H1 (cell line): ENCODE results near the gene TFCP2. TPM values are rescaled to one million over a fixed set of nuclear protein-coding genes. Genes with fewer than 3 reads are reported as not detected.

Source experiments
- BACH1 ChIP-seq: IDR thresholded peaks from 2 replicates; pipeline ENCODE4 v1.6.1; 2012; ENCODE audit warnings: low read length, improper control_type of control experiment
- CBX8 ChIP-seq: fragments of 300-800, 300-1000 bp; sonication (generic); IDR thresholded peaks from 2 replicates; pipeline ENCODE4 v1.7.1; 2016; ENCODE audit warnings: low read depth, low read length, borderline replicate concordance
- EP300 ChIP-seq, 2 experiments: IDR thresholded peaks; 1 replicate in 1 of 2; 2 replicates in 1 of 2; pipeline ENCODE4 v1.6.1; 2011 to 2012; ENCODE audit warnings: low read depth in 2 of 2, low read length in 2 of 2, mild to moderate bottlenecking in 2 of 2, borderline replicate concordance in 1 of 2, inconsistent platforms in 1 of 2, moderate library complexity in 1 of 2
- GABPA ChIP-seq: IDR thresholded peaks from 2 replicates; pipeline ENCODE4 v1.6.1; 2011; ENCODE audit warnings: mild to moderate bottlenecking, low read length, moderate library complexity, borderline replicate concordance; ENCODE audit not compliant: insufficient read depth
- RAD21 ChIP-seq, 2 experiments: IDR thresholded peaks in 1 of 2; conservative IDR thresholded peaks in 1 of 2; 2 replicates each; pipeline ENCODE4 v1.6.1; 2011; ENCODE audit warnings: low read depth in 2 of 2, low read length in 2 of 2, improper control_type of control experiment in 1 of 2, inconsistent platforms in 1 of 2, mild to moderate bottlenecking in 1 of 2, moderate library complexity in 1 of 2
- RNF2 ChIP-seq: fragments of 200-900, 300-1000 bp; sonication (generic); IDR thresholded peaks from 2 replicates; pipeline ENCODE4 v1.7.1; 2016; ENCODE audit warnings: borderline replicate concordance, low read depth, mild to moderate bottlenecking, antibody characterized with exemption, low read length; ENCODE audit not compliant: poor library complexity, severe bottlenecking; ENCODE audit errors: missing control alignments
- SIN3A ChIP-seq, 2 experiments: IDR thresholded peaks in 1 of 2; conservative IDR thresholded peaks in 1 of 2; 2 replicates each; pipeline ENCODE4 v1.6.1; 2011 to 2012; ENCODE audit warnings: low read length in 2 of 2, improper control_type of control experiment in 1 of 2, low read depth in 1 of 2, mild to moderate bottlenecking in 1 of 2
- TBP ChIP-seq: IDR thresholded peaks from 2 replicates; pipeline ENCODE4 v1.6.1; 2011; ENCODE audit warnings: low read depth, low read length, improper control_type of control experiment
- polyA plus RNA-seq, 7 experiments: library from polyadenylated mRNA; depleted of rRNA in 3 of 7; stranded (reverse) in 5 of 7; unstranded in 2 of 7; fragments of >200 nt in 5 of 7; fragments of 200-250 nt in 2 of 7; gene quantifications; 1 replicate in 5 of 7; 2 replicates in 1 of 7; 4 replicates in 1 of 7; pipeline versions ENCODE4 v1.2.1 to v1.2.3, GENCODE V29; 2011 to 2013; ENCODE audit warnings: missing spikeins in 2 of 7, mixed read lengths in 2 of 7
- total RNA-seq: library from RNA; stranded (reverse); fragmentation: NEBNext Ultra II Directional; extraction: Animal tissue kit (Norgen Biotek cat#: 25700); gene quantifications from 2 replicates; pipeline ENCODE4 v1.2.1, GENCODE V29; 2021
- TF ChIP-seq, protein P1 (sequence below): fragments of 300-600 bp; sonication (generic); IDR thresholded peaks from 2 replicates; pipeline ENCODE4 v1.7.1; 2012; ENCODE audit warnings: low read length, moderate library complexity, mild to moderate bottlenecking, inconsistent platforms; ENCODE audit not compliant: insufficient replicate concordance
- TF ChIP-seq, protein P2 (sequence below): IDR thresholded peaks from 2 replicates; pipeline ENCODE4 v1.6.1; 2012; ENCODE audit warnings: inconsistent platforms

TFCP2 gene
- total and polyA plus RNA-seq, 2 of the 8 experiments (the other 6 are each of a cell fraction or from before 2014, with no cell fraction given), result 19.8 to 49.2 TPM

- TF ChIP-seq, protein P1, sequence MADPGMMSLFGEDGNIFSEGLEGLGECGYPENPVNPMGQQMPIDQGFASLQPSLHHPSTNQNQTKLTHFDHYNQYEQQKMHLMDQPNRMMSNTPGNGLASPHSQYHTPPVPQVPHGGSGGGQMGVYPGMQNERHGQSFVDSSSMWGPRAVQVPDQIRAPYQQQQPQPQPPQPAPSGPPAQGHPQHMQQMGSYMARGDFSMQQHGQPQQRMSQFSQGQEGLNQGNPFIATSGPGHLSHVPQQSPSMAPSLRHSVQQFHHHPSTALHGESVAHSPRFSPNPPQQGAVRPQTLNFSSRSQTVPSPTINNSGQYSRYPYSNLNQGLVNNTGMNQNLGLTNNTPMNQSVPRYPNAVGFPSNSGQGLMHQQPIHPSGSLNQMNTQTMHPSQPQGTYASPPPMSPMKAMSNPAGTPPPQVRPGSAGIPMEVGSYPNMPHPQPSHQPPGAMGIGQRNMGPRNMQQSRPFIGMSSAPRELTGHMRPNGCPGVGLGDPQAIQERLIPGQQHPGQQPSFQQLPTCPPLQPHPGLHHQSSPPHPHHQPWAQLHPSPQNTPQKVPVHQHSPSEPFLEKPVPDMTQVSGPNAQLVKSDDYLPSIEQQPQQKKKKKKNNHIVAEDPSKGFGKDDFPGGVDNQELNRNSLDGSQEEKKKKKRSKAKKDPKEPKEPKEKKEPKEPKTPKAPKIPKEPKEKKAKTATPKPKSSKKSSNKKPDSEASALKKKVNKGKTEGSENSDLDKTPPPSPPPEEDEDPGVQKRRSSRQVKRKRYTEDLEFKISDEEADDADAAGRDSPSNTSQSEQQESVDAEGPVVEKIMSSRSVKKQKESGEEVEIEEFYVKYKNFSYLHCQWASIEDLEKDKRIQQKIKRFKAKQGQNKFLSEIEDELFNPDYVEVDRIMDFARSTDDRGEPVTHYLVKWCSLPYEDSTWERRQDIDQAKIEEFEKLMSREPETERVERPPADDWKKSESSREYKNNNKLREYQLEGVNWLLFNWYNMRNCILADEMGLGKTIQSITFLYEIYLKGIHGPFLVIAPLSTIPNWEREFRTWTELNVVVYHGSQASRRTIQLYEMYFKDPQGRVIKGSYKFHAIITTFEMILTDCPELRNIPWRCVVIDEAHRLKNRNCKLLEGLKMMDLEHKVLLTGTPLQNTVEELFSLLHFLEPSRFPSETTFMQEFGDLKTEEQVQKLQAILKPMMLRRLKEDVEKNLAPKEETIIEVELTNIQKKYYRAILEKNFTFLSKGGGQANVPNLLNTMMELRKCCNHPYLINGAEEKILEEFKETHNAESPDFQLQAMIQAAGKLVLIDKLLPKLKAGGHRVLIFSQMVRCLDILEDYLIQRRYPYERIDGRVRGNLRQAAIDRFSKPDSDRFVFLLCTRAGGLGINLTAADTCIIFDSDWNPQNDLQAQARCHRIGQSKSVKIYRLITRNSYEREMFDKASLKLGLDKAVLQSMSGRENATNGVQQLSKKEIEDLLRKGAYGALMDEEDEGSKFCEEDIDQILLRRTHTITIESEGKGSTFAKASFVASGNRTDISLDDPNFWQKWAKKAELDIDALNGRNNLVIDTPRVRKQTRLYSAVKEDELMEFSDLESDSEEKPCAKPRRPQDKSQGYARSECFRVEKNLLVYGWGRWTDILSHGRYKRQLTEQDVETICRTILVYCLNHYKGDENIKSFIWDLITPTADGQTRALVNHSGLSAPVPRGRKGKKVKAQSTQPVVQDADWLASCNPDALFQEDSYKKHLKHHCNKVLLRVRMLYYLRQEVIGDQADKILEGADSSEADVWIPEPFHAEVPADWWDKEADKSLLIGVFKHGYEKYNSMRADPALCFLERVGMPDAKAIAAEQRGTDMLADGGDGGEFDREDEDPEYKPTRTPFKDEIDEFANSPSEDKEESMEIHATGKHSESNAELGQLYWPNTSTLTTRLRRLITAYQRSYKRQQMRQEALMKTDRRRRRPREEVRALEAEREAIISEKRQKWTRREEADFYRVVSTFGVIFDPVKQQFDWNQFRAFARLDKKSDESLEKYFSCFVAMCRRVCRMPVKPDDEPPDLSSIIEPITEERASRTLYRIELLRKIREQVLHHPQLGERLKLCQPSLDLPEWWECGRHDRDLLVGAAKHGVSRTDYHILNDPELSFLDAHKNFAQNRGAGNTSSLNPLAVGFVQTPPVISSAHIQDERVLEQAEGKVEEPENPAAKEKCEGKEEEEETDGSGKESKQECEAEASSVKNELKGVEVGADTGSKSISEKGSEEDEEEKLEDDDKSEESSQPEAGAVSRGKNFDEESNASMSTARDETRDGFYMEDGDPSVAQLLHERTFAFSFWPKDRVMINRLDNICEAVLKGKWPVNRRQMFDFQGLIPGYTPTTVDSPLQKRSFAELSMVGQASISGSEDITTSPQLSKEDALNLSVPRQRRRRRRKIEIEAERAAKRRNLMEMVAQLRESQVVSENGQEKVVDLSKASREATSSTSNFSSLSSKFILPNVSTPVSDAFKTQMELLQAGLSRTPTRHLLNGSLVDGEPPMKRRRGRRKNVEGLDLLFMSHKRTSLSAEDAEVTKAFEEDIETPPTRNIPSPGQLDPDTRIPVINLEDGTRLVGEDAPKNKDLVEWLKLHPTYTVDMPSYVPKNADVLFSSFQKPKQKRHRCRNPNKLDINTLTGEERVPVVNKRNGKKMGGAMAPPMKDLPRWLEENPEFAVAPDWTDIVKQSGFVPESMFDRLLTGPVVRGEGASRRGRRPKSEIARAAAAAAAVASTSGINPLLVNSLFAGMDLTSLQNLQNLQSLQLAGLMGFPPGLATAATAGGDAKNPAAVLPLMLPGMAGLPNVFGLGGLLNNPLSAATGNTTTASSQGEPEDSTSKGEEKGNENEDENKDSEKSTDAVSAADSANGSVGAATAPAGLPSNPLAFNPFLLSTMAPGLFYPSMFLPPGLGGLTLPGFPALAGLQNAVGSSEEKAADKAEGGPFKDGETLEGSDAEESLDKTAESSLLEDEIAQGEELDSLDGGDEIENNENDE, result no peak
- TF ChIP-seq EP300 (IDR thresholded peaks at IDR 0.05; ENCODE audit: borderline replicate concordance in 1 of 2, low read depth in 2 of 2, low read length in 2 of 2) (no peak), SIN3A (conservative IDR thresholded peaks at IDR 0.05 in 1 of 2, IDR thresholded peaks at IDR 0.05 in 1 of 2; ENCODE audit: low read depth in 1 of 2, low read length in 2 of 2) (no peak), CBX8 (no peak), BACH1 (no peak), RNF2 (no peak), RAD21 (IDR thresholded peaks at IDR 0.05 in 1 of 2, conservative IDR thresholded peaks at IDR 0.05 in 1 of 2; ENCODE audit: low read depth in 2 of 2, low read length in 2 of 2) (no peak), TBP (no peak), GABPA (no peak)
- TF ChIP-seq, protein P2, sequence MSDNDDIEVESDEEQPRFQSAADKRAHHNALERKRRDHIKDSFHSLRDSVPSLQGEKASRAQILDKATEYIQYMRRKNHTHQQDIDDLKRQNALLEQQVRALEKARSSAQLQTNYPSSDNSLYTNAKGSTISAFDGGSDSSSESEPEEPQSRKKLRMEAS, result no peak
Measured at GRCh38 chr12:51067771-51068170, 105.2 kb downstream of the TFCP2 start (continued).
